Measurements from ENCODE around the gene INPP5D.
"Not testable (repeated sequence)": the region's sequence is repeated elsewhere in the genome, so short reads cannot be mapped to it uniquely, and the experiment has no call there.

INPP5D gene

DNA sequence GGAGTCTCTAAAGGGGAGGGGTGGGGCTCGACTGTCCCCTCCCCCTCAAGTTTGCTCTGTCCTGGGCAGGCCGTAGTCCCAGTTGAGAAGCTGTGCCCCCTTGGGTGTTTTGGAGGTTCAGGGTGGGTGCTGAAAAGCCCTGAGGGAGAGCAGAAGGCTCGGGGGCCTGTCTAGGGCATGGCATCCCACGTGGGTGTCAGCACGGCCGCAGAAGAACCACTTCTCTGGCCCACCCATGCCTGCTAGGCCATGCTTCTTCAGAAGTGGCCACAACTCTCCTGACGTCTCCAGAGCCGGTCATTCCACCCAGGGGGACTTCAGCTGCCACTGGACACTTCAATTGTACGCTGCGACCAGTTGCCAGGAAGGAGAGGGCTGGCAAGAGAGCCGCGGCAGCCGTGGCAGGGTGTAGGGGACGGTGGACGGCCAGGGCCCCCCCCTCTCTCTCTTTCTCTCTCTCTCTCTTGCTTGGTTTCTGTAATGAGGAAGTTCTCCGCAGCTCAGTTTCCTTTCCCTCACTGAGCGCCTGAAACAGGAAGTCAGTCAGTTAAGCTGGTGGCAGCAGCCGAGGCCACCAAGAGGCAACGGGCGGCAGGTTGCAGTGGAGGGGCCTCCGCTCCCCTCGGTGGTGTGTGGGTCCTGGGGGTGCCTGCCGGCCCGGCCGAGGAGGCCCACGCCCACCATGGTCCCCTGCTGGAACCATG lies at the start of gene INPP5D:
TSS of gene INPP5D (plus strand) at position 546 of the 704 bp plus-strand sequence. CDS start at position 683, 137 bp downstream.
- DNase-seq (ENCODE audit: low read depth in 1 of 2, low spot score in 1 of 2): peak; percentile 37 to 51

DNA sequence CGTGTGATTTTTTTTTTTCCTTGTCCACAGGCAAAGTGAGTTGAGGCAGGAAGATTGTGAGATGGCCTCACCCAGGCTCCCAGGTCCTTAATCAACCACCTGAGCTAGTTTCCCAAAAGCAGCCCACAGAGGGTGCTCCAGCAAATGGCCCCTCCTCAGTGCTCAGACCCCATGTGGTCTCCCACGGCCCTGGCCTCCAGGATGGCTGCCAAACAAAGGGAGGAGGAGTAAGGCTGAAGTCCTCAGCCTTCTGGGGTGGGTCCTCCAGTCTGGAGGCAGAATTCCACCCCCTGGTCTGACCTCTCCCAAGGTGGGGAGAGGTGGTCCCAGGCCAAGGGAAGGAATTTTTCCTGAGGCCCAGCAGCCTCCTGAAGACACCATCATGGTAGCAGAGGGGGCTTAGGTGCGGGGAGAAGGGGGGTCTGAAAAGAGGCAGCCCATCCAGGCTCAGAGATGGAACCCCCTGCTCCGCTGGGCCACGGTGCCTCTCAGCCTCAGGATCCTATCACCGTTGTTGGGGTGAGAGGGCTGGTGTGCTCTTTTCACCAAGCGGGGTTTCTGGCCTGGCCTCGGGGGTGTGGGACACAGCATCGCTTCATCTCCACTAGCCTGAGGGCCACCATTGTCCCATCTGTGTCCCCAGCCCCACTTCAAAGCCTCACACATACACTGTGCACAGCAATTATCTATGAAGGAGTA lies 49.4 kb upstream of the INPP5D start:
- no peak for DNase-seq (ENCODE audit: low read depth in 1 of 2, low spot score in 1 of 2)

DNA sequence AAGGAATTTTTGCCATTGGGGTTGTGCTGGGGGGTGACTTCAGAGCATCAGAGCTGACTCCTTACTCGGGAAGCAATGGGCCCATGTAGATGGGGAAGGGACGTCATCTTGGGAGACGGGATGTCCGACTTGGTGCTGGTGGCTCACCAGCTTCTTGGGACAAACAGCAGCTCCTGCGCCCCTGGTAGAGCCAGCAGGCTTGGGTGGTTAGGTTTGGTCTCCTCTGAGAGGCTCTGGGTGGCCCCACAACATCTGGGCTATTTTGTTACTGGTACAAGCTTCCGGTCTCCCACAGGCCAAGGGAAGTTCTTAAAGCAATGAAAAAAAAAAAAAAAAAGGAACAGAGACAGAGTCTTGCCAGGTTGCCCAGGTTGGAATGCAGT lies 48.9 kb upstream of the INPP5D start:
- no peak for DNase-seq (ENCODE audit: low read depth in 1 of 2, low spot score in 1 of 2)

DNA sequence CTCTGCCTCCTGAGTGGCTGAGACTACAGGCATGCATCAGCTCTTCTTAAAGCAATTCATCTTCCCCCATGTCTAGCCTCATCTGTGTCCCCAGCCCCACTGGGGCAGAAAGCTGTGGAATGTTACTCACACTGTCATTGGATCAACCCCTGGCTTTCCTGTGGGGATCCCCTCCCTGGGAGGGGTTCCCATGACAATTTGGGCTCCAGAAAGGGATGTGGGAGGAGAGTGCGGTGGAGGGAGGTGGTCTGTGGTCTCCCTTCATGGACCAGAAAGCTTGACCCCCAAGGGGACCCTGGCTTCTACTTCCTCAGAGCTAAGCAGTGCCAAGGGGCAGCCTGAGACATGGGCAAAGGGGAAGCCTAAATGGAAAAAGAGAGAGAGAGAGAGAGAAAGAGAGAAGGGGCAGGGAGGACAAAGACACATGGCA lies 48.4 kb upstream of the INPP5D start:
- no peak for DNase-seq (ENCODE audit: low read depth in 1 of 2, low spot score in 1 of 2)

DNA sequence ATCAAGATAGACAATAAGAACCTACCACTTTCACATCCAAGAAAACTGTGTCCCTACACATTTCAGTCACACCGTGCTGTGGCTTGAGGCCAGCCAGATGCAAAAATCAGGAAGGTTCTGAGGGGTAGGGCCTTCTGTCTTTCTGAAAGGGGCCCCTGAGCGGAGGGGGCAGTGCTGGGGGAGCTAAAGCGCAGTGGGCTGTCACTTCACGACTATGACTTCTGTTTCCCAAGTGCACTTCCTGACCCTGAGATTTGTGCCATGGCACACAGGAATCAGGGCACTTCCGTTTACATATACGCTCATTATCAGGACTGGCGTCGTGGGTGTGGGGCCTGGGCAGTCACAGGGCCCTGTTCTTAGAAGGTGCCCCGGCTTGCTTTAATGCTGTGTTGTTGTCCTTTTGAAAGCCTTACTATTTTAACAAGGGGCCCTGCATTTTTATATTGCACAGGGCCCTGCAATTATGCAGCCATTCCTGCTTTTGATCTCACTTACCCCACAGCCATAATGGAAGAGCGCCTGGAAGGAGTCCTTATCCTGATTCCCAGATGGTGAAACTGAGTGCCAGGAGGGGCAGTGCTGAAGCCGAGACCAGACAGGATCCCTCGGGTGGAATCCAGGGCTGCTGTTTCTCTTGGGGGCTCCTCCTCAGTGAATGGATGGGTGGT lies 47.7 kb upstream of the INPP5D start:
- no peak for DNase-seq (ENCODE audit: low read depth in 1 of 2, low spot score in 1 of 2)

DNA sequence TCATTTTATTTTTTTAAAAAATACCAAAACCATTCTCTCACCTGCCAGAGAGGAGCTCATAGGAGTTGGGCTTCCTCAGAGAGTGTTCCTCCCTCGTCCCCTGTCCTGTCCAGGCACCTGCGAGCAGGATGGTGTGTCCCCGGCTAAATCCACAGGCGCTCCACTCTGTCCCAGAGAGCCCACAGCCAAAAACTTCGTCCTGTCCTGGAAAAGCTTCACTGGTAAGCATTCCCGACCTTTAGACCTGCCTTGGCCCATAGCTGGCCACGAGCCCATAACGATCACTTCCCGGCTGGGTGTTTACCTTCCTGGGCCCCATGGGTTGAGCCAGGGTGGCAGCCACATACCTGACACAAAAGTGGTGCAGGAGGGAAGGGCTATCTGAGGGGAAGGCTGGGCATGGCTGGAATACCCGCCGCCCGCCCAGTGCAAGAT lies 47.1 kb upstream of the INPP5D start, which contains the start of gene NGEF:
TSS of gene NGEF (minus strand) at position 230 of the 435 bp plus-strand sequence. CDS start 38,366 bp downstream, outside the sequence.
- DNase-seq (ENCODE audit: low read depth in 1 of 2, low spot score in 1 of 2): no peak

DNA sequence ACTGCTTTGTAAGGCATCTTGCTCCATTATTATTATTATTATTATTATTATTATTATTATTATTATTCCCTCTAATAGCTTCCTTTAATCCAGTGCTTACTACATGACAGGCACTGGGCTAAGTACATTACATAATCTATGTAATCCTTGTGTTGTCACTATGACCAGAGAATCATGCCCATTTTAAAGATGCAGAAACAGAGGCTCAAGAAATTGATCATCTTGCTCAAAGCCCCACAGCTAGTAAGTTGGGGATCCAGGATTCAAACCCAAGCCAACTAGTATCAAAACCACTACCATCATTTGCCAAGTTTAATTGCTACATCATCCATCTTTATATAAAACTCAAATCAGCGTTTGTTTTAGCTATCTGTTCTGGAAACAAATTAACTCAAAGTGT lies 46.5 kb upstream of the INPP5D start:
- DNase-seq (ENCODE audit: low read depth in 1 of 2, low spot score in 1 of 2): no peak

DNA sequence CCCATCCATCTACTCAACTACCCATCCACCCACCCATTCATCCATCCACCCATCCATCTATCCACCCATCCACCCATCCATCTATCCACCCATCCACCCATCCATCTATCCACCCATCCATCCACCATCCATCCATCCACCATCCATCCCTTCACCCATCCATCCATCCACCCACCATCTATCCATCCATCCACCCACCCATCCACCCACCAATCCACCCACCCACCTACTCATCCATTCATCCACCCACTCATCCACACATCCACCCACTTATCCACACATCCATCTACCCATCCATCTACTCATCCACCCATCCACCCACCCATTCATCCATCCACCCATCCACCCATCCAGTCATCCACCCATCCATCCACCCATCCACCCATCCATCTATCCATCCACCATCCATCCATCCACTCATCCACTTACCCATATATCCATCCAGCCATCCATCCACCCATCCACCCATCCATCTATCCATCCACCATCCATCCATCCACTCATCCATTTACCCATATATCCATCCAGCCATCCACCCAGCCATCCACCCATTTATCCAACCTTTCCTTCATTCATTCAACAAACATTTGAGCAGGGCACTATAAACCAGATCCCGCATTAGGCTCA lies 45.0 kb upstream of the INPP5D start:
- no peak for DNase-seq (ENCODE audit: low read depth in 1 of 2, low spot score in 1 of 2)

DNA sequence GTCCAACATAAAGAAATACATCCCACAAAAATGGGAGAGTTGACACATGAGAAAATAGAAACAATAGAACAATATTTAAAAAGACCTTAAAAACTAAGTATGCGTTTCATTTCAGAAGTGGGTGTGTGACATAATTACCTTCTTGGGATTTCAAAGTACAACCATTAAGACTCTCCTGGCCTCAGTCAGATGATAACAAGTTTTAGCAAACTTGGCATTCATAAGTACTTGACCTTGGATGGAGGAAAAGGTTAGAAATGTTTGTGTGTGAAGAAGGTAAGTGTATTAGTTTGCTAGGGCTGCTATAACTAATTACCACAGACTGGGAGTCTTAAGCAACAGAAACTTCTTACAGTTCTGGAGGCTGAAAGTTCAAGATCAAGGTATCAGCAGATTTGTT lies 42.2 kb upstream of the INPP5D start:
- DNase-seq (ENCODE audit: low read depth in 1 of 2, low spot score in 1 of 2): no peak

DNA sequence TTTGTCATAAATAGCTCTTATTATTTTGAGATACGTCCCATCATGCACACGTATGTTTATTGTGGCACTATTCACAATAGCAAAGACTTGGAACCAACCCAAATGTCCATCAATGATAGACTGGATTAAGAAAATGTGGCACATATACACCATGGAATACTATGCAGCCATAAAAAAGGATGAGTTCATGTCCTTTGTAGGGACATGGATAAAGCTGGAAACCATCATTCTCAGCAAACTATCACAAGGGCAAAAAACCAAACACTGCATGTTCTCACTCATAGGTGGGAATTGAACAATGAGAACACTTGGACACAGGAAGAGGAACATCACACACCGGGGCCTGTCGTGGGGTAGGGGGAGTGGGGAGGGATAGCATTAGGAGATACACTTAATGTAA lies 40.5 kb upstream of the INPP5D start:
- DNase-seq (ENCODE audit: low read depth in 1 of 2, low spot score in 1 of 2): not testable (repeated sequence)

DNA sequence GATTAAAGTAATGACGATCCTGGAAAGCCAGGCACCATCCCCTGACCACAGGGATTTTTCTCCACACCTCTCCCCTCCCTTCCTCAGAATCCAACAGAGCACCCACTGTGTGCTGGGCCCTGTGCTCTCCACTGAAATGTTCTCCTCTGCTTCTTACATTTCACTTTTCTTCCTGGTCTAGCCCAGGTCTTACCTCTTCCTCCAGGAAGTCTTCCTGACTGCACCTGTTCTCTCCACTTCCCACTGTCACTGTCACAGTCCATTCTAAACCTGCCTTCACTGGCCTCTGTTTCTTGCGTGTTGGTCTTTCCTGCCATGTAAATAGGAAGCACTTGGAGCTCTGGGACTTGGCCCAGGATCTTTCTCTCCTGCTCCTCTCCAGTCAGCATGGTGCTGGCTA lies 39.7 kb upstream of the INPP5D start:
- no peak for DNase-seq (ENCODE audit: low read depth in 1 of 2, low spot score in 1 of 2)

DNA sequence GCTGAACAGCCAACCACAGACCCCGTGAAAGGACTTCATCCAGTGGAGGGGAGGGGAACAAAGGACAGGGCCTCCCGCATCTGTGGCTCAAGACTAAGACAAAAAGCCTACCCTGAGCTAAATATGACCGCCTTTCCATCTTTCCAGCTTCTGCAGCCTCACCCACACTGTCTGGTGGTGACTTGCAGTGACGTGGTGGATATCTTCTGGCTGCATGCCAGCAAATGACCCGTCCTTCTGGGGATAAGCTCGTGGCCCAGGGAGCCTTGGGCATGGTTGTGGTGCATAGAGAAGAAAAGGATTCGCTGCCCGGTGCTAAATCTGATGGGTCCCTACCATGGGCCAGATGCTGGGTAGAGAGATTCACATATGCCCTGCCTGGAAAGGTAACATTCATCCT lies 38.4 kb upstream of the INPP5D start:
- DNase-seq (ENCODE audit: low read depth in 1 of 2, low spot score in 1 of 2): no peak

DNA sequence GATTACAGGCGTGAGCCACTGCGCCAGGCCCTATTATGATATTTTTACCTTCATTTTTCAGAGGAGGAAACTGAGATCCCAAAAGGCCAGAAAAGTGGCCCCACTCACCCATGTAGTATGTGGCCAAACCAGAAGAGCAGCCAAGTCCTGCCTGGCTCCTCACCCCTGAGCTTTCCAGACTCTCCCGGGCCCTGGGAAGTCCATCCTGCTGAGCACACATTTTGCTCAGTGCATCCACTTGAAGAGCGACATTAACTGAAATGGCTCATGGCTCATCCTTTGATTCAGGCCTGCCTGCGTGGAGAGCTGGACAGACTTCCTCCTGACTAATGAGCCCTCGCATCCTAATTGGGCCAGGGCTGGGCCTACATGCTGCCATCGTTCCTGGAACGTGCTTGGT lies 37.6 kb upstream of the INPP5D start:
- DNase-seq (ENCODE audit: low read depth in 1 of 2, low spot score in 1 of 2): no peak

DNA sequence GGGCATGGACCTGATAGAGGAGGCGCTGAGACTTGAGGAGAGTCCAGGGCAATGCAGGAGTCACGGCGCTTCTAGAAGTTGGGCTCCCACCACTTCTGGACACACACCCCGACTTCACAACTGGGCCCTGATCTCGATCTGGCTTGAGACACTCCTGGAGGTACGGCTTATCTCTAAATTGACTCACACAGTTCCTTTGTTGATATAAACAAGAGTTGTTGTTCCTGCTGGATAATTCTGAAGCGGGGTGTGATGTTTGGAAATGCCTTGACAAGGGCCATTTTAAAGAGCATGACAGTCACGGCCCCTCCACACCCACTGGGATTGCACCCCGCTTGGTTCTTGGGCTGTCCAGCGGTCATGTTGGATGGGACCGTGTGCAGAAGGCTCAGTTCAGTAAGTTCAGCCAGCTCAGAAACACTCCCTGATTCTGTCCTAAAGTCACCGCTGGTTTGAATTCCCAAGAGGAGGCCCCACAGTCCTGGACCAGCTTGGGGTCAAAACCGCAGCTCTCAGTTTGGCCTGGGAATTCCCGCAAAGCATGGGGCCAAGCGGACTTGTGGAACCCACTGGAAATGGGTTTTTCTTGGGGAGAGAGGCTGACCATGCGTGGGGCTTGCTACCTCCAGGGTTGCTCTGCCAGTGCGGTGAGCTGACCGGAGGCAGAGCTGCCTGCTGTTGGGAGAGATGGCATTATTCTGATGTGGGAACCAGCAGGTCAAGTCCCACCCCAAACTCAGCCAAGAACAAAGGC lies 37.0 kb upstream of the INPP5D start:
- no peak for DNase-seq (ENCODE audit: low read depth in 1 of 2, low spot score in 1 of 2)

DNA sequence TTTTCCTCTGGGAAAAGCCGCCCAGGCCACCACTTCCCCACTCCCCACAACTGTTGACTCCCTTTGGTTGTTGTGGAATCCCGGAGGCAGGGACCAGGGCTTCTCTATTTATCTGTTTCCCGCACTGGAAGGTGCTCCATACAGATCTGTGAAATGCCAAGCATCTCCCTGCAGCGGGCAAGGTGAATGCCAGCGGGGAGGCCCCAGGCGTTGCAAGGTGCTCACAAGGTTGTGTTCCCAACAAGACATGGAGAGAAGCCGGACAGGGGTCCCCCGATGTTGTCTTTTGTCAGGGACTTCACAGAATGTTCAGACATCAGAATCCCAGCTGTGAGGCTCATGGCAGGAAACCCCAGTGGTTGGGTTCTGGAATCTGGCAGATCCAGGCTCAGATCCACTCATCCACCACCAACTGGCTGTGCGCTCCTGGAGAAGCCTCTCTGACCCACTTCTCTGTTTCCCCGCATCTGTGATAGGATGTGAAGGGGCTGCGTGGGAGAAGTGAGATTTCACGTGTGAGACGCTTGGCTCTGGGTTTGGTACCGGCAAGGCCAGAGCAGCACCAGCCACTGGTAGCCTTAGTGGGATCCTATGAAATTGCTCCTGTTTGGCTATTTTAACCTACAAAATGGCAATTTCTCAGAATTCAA lies 36.3 kb upstream of the INPP5D start:
- no peak for DNase-seq (ENCODE audit: low read depth in 1 of 2, low spot score in 1 of 2)

DNA sequence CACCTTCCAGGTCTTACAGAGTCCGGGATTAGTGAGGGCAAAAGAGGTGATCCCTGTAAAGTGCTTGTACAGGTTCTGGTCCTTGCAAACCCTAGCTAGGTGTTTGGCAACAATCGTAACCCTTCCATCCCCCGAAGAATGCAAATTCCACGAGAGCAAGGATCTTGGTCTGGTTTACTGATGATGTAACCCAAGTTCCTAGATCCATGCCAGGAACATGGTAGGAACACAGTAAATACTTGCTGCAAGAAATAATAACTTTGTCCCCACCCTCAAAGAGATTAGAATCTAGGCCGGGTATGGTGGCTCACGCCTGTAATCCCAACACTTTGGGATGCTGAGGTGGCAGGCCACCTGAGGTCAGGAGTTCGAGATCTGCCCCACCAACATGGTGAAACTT lies 34.4 kb upstream of the INPP5D start:
- DNase-seq (ENCODE audit: low read depth in 1 of 2, low spot score in 1 of 2): no peak

DNA sequence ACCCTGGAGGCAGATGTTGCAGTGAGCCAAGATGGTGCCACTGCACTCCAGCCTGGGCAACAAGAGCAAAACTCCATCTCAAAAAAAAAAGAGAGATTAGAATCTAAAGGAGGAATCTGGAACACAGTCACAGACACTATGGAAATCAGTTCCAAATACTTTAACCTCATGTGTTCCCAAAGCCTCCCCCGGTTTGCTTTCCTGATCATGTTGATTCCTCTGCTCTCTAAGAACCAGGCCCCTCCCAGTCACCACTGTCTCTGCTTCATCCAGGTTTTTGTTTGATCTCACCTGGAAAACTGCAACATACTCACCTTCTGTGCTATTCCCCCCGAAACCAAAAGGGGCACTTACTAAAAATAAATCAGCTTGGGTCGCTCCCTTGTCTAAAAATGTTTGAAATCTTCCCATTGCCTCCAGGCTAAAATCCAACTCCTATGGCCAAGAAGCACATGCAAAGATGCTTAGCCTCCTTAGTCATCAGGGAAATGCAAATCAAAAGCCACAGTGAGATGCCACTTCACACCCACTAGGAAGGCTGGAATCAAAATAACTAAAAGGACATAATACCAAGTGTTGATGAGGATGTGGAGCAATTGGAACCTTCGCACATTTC lies 33.8 kb upstream of the INPP5D start:
- DNase-seq (ENCODE audit: low read depth in 1 of 2, low spot score in 1 of 2): no peak

DNA sequence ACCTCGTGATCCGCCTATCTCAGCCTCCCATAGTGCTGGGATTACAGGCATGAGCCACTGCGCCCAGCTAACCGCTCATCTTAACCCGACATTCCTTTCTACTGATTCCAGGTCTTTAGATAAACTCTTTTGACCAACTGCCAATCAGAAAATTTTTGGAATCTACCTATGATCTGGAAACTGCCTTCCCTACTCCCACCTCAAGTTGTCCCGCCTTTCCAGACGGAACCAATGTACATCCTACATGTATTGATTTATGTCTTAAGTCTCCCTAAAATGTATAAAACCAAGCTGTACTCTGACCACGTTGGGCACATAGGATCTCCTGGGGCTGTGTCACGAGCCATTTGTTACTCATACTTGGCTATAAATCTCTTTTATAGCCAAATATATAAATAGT lies 30.8 kb upstream of the INPP5D start:
- DNase-seq (ENCODE audit: low read depth in 1 of 2, low spot score in 1 of 2): no peak

DNA sequence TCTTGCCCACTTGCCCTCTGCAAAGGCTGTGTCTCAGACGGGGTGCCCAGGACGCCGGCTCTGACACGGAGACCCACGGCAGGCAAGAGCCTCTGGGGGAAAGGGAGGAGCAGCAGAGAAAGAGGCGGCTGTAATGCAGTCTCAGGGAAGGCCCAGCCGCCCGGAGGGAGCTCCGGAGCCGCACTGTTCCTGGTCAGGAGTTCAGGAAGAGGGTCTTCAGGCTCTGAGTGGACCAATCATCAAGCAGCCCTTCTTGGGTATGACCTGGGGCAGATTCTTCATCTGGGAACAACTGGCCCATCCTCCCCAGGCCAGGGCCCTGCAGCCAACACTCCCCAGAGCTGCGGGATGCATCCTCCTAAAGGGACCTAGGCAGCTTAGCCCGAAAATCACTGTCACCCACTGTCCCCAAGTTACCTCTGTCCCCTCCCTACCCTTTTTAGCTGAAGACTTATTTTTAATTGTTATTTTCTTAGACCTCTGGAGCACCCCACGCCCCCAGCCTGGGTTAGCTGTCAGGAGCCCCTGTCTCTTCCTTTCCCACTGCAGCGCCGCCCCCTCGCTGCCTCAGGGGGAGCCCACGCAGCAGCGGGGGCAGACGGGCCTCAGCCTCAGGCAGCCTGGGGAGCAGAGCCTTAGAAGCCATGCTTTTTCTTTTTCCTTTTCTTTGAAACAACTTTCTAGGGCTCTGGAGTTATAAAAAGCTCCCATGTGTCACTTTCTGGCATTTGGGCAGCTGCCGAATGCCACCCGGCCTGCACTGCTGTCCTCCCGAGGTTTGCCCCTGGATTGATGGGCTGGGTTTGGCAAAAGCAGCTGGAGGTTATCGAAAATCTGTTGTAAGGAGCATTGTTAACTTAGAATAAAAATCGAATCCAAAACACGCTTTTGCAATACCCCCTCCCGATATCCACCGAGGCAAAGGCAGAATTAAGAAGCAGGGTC lies 28.3 kb upstream of the INPP5D start:
- no peak for DNase-seq (ENCODE audit: low read depth in 1 of 2, low spot score in 1 of 2)
